Fibroblast of gingiva (primary cell): Measurements from ENCODE around the gene RPS6KB1.
"Not testable (repeated sequence)": the region's sequence is repeated elsewhere in the genome, so short reads cannot be mapped to it uniquely, and the experiment has no call there.

Source experiments
- DNase-seq: peaks from one replicate; pipeline ENCODE4 v3.0.0-alpha.2; 2011; ENCODE audit warnings: low read depth

RPS6KB1 gene

GRCh38 chr17:59870482-59870881 is 22.4 kb upstream of the RPS6KB1 start:
- no peak for DNase-seq

GRCh38 chr17:59872351-59872750 is 20.6 kb upstream of the RPS6KB1 start:
- DNase-seq: no peak

- DNase-seq: not testable (repeated sequence)
Observed at GRCh38 chr17:59873414-59873813, 19.5 kb upstream of the RPS6KB1 start.

GRCh38 chr17:59874376-59874775 is 18.5 kb upstream of the RPS6KB1 start:
- DNase-seq: no peak

- peak; percentile 51 for DNase-seq
Observed at GRCh38 chr17:59876107-59876506, 16.8 kb upstream of the RPS6KB1 start.

- DNase-seq: no peak
Observed at GRCh38 chr17:59877965-59878364, 15.0 kb upstream of the RPS6KB1 start.

- DNase-seq: no peak
Observed at GRCh38 chr17:59878624-59879023, 14.3 kb upstream of the RPS6KB1 start.

GRCh38 chr17:59884861-59885260 is 8.1 kb upstream of the RPS6KB1 start:
- DNase-seq: no peak

- no peak for DNase-seq
Observed at GRCh38 chr17:59888145-59888750, 4.7 kb upstream of the RPS6KB1 start.

GRCh38 chr17:59890720-59891119 is 2.2 kb upstream of the RPS6KB1 start:
- no peak for DNase-seq

GRCh38 chr17:59892251-59892923 is 534 bp upstream of the RPS6KB1 start:
- DNase-seq: no peak

GRCh38 chr17:59893676-59894100 is 767 bp downstream of the RPS6KB1 start:
- DNase-seq: no peak

- no peak for DNase-seq
Observed at GRCh38 chr17:59897090-59897489, 4.2 kb downstream of the RPS6KB1 start.

- peak; percentile 42 for DNase-seq
Observed at GRCh38 chr17:59899099-59899498, 6.2 kb downstream of the RPS6KB1 start.

- no peak for DNase-seq
Observed at GRCh38 chr17:59901604-59902003, 8.7 kb downstream of the RPS6KB1 start.

- no peak for DNase-seq
Observed at GRCh38 chr17:59903455-59903854, 10.5 kb downstream of the RPS6KB1 start.

GRCh38 chr17:59907467-59907866 is 14.5 kb downstream of the RPS6KB1 start:
- no peak for DNase-seq

- peak; percentile 50 for DNase-seq
Observed at GRCh38 chr17:59914274-59914854, 21.4 kb downstream of the RPS6KB1 start.

GRCh38 chr17:59916446-59916845 is 23.5 kb downstream of the RPS6KB1 start:
- DNase-seq: no peak

- not testable (repeated sequence) for DNase-seq
Observed at GRCh38 chr17:59920637-59921036, 27.7 kb downstream of the RPS6KB1 start.

- DNase-seq: not testable (repeated sequence)
Observed at GRCh38 chr17:59930121-59930520, 37.2 kb downstream of the RPS6KB1 start.

GRCh38 chr17:59930768-59931167 is 37.8 kb downstream of the RPS6KB1 start:
- peak; percentile 66 for DNase-seq

- DNase-seq: not testable (repeated sequence)
Observed at GRCh38 chr17:59933317-59933716, 40.4 kb downstream of the RPS6KB1 start.
